Activated CD4-positive, alpha-beta T cell treated with anti-CD3 and anti-CD28 coated beads, Interleukin-2, amount 50 U/mL, for 48 hours (primary cell): ENCODE data around the gene OSBPL8.
A peak's percentile ranks its signal among the peaks of the same experiment; 100 is the strongest.
"Not testable (repeated sequence)": the region's sequence is repeated elsewhere in the genome, so short reads cannot be mapped to it uniquely, and the experiment has no call there.

Experiments used
- DNase-seq, 2 experiments: peaks; one replicate each; pipeline ENCODE4 v3.0.0-alpha.2; 2020

The OSBPL8 gene

GRCh38 chr12:76346236-76346635 is 213.3 kb downstream of the OSBPL8 start:
- DNase-seq = no peak

- DNase-seq = no peak
These were observed 214.0 kb downstream of the OSBPL8 start for GRCh38 chr12:76345569-76345968.

- DNase-seq = peak in 1 of 2 experiments; percentile 27
These were observed 218.0 kb downstream of the OSBPL8 start for GRCh38 chr12:76341436-76342030.

GRCh38 chr12:76340680-76341435 is 218.7 kb downstream of the OSBPL8 start:
- no peak for DNase-seq

- DNase-seq = no peak
These were observed 222.0 kb downstream of the OSBPL8 start for GRCh38 chr12:76337583-76337982.

GRCh38 chr12:76332606-76333005 is 227.0 kb downstream of the OSBPL8 start:
- DNase-seq = no peak

GRCh38 chr12:76329606-76330005 is 230.0 kb downstream of the OSBPL8 start:
- DNase-seq = no peak

- no peak for DNase-seq
These were observed 230.4 kb downstream of the OSBPL8 start for GRCh38 chr12:76329159-76329558.

GRCh38 chr12:76319595-76320319 is 239.8 kb downstream of the OSBPL8 start:
- not testable (repeated sequence) for DNase-seq

GRCh38 chr12:76318773-76319594 is 240.6 kb downstream of the OSBPL8 start:
- no peak for DNase-seq

- DNase-seq = no peak
These were observed 241.6 kb downstream of the OSBPL8 start for GRCh38 chr12:76317976-76318375.

- DNase-seq = no peak
These were observed 243.1 kb downstream of the OSBPL8 start for GRCh38 chr12:76316468-76316867.

GRCh38 chr12:76313299-76313698 is 246.3 kb downstream of the OSBPL8 start:
- DNase-seq = no peak

- no peak for DNase-seq
These were observed 247.3 kb downstream of the OSBPL8 start for GRCh38 chr12:76312315-76312714.

- no peak for DNase-seq
These were observed 247.8 kb downstream of the OSBPL8 start for GRCh38 chr12:76311796-76312195.

- no peak for DNase-seq
These were observed 249.5 kb downstream of the OSBPL8 start for GRCh38 chr12:76310110-76310509.

GRCh38 chr12:76308866-76309265 is 250.7 kb downstream of the OSBPL8 start:
- no peak for DNase-seq

GRCh38 chr12:76307083-76307482 is 252.5 kb downstream of the OSBPL8 start:
- DNase-seq = no peak

- DNase-seq = no peak
These were observed 255.5 kb downstream of the OSBPL8 start for GRCh38 chr12:76303989-76304460.

- no peak for DNase-seq
These were observed 256.2 kb downstream of the OSBPL8 start for GRCh38 chr12:76303365-76303764.
